Endometrial microvascular endothelial cells (primary cell): ENCODE data around the gene SLC9A1. TPM values are rescaled to one million over a fixed set of nuclear protein-coding genes. Genes with fewer than 3 reads are reported as not detected.

Experiments
- in situ Hi-C: cut with HindIII; loops from 2 replicates; pipeline ENCODE4 v1.10.0; 2017; ENCODE audit warnings: low sequenced_read_pairs, low pct_unique_long_range_greater_than_20kb; ENCODE audit errors: inconsistent ontology term
- total RNA-seq: library from RNA; depleted of rRNA; stranded (reverse); fragments of >200 nt; gene quantifications from one replicate; pipeline ENCODE4 v1.2.3, GENCODE V29; 2015; ENCODE audit errors: inconsistent ontology term

SLC9A1 gene
- total RNA-seq, 1 donor from 2014 or later, result 45.5 TPM

DNA sequence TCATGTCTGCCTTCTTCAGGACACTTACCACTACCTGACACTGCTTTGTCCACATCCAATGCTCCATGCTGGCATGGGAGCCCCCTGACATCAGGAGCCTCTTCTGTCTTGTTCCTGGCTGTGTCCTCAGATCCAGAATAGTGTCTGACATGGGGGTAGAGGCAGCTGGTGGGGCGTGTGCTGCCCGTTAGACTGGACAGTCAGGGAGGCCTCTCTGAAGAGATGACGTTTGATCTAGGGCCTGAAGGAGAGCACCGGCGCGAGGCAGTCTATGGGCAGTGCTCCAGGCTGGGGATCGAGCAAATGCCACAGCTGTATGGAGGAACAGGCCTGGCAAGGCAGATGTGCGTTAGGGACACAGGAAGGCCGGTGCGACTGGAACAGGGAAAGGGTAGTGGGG is 16.6 kb downstream of the SLC9A1 start:
- in situ Hi-C loops, result loop anchor here (25.0 kb wide), 1 partner anchor 99 kb away; the partner anchor contains the start of gene WDTC1

DNA sequence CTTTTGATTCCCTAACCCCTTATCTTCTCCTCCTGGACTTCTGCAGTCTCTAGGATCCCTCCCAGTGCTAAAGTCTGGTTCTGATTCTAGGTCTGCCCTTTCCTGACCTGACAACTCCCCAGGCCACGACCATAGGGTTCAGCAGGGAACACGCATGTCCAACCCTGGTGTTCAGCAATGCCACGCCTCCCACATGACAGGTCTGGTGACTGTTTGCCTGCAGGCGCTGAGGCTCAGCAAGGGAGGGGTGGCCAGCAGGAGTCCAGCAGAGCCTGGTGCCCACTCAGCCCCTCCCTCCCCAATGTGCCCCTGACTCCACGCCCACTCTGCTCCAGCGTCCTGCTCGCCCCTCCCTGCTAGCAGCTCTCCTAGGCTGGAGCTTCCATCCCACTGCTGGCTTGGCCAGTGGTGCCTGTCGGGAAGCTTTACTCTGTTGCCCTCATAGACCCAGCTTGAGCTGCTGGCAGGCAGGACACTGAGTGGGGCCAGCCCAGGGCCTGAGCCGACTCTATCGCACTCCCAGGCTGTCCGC is 17.3 kb downstream of the SLC9A1 start:
- in situ Hi-C loops, result loop anchor here (25.0 kb wide), 1 partner anchor 100 kb away; the partner anchor contains the start of gene WDTC1

DNA sequence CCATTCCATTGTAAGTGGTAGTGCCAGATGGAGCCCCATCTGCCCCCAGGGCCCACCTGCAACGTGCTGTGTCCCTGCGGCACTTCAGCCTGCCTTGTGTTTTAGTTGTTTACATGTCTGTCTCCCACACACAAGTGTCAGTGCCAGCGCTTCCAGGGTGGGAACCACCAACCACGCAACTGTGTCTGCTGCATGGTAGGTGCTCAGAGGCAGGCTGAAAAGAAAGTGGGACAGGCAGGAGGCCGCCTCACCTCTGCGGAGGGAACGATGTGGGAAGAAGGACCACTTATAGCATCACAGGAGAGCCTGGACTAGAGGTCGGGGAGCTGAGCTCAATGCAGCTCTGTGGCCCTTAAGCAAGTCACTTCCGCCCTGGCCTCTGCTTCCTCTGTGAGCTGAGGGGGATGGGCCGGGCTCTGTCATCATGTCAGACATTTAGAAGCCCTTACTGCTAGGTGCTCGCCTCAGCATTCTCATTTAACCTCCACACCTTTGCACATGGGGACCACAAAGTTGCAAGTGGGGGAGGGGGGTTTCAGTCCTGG is 17.9 kb downstream of the SLC9A1 start:
- in situ Hi-C loops, result loop anchor here (25.0 kb wide), 1 partner anchor 100 kb away; the partner anchor contains the start of gene WDTC1

DNA sequence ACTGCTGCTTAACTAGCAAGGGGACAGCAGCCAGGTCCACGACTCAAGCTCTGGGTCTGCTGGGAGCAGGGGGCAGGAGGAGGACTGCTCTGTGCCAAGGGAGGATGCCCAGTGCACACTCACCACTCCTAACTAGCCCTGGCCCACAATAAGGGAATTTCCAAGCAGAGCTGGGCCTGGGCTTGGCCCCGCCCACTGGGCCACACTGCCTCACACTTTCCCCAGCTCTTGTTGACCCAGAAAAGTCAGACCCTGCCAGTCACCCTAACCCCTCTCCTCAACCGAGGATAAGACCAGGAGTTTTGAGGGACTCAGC is 18.7 kb downstream of the SLC9A1 start:
- in situ Hi-C loops, result loop anchor here (25.0 kb wide), 1 partner anchor 101 kb away; the partner anchor contains the start of gene WDTC1

DNA sequence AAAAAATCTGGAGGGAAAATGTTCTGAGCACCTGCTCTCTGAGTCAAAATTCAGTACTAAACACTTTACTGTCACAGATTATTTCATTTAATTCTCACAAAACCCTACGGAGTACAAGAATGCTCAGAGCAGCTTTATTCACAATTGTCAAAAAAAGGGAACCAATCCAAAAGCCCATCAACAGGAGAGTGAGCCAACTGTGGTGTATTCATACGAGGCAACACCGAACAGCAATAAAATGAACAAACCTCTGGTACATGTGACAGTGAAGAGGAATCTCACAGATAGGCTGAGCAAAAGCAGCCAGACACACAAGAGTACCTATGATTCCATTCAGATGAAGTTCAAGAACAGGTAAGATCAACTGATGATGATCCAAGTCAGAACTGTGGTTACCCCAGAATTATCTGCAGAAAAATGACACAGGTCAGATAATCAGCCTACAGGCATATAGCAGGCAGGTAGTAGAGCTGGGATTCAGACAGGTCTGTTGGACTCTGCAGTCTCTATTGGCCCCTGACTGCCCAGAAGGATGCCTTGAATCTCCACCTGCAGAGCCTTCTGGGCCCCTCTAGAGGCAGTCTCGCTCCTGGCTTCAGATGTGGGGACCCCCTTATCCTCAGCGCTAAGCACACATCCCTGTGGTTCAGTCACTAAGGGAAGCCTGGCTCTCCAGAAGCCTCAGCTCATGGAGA is 19.2 kb downstream of the SLC9A1 start:
- in situ Hi-C loops, result loop anchor here (25.0 kb wide), 1 partner anchor 102 kb away; the partner anchor contains the start of gene WDTC1

DNA sequence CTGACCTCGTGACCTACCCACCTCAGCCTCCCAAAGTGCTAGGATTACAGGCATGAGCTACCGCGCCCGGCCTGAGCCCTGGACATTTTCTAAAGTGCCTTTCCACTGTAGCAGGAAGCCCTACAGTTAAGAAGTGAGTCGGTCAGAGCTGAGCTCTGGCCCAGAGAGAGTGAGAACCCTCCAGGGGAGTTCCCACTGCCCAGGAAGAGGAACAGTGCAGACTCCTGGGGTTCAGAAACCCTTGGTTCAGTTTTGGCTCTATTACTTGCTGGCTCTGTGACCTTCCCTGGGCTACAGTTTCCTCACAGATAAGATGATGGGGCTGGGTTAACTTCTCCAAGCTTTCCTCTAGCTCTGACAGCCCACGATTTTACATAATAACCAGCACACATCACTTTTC is 20.9 kb downstream of the SLC9A1 start:
- in situ Hi-C loops, result loop anchor here (25.0 kb wide), 1 partner anchor 103 kb away; the partner anchor contains the start of gene WDTC1

DNA sequence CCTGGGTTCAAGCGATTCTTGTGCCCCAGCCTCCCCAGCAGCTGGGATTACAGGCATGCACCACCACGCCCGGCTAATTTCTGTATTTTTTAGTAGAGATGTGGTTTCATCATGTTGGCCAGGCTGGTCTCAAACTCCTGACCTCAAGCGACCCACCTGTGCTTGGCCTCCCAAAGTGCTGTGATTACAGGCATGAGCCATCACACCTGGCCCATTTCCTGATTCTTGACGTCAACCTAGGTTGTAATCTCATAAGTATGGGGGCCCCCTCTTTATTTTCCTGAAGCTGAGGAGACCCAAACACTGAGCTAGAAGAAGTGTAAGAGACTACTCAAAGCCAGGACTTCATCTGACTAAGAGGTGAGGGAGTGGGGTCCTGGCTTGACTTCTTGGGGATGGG is 21.8 kb downstream of the SLC9A1 start:
- in situ Hi-C loops, result loop anchor here (25.0 kb wide), 1 partner anchor 104 kb away; the partner anchor contains the start of gene WDTC1

DNA sequence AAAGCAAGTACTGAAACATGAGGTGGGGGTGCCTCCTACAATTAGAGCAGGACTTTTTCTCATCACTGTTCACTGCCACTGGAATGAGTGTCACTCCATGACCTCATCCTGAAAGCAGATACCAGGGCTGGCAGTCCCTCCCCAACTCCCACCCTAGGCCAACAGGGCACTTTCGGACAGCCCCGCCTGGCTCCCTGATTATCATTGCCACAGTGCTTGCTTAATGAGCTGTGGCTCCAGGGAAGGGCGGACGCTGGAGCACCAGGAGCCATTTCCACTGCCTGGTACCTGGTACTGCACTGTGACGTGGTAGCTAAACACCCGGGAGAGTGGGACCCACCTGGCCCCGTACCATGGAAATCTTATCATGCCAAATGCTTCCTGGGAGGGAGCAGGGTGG is 22.3 kb downstream of the SLC9A1 start:
- in situ Hi-C loops, result loop anchor here (25.0 kb wide), 1 partner anchor 105 kb away; the partner anchor contains the start of gene WDTC1

DNA sequence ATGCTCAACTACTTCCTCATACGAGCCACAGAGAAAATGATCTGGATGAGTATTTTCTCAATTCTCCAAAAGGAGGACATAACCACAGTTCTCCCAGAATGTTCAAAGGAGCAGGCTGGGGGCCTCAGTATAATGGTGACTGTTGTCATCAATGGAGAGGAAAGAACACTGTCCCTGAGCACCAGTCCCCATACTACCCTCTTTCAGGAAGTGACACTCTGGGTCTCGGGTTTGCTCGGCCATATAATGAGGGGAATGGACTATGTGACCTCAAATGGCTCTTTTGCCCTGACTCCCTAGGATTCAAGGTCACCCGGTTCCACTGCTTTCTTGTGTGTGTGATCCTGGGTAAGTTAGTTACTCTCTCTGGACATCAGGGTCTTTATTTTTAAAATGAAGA is 22.8 kb downstream of the SLC9A1 start:
- in situ Hi-C loops, result loop anchor here (25.0 kb wide), 1 partner anchor 105 kb away; the partner anchor contains the start of gene WDTC1

DNA sequence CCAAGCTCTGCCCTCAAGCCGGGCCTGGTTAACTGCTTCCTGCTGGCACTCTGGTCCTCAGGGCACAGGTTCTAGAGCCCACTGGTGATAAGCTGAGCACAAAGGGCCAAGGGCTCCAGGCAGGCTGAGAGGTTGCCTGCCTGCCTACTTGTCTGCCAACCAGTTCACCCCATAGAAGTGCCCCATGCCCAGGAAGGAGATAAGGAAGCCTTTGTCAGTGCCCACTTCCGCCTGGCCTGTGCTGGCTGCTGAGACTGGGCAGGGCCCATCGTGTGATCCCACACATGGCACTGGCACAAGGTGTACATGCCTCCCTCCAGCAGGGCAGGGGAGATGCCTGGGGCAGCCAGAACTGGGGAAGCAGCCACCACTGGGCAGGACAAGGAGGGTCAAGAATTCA is 24.1 kb downstream of the SLC9A1 start:
- in situ Hi-C loops, result loop anchor here (25.0 kb wide), 1 partner anchor 107 kb away; the partner anchor contains the start of gene WDTC1

DNA sequence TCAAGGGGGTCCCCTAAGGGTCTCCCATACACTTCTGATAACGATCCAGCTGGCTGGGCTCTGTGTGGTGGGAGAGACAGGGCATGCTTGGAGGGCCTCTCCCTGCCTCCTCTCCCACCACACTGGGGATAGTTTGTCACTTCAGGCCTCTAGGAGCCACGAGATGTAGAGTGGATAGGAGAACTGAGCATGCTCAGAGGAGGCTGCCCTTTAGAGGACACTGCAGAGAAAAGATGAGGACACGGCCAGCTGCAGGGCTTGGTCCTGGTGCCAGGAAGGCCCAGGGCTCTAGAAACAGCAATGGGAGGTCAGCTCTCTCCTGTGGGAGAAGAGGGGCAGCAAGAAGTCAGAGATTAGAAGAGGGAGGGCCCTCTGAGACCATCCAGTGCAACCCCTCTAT is 25.7 kb downstream of the SLC9A1 start:
- in situ Hi-C loops, result loop anchor here (25.0 kb wide), 1 partner anchor 108 kb away; the partner anchor contains the start of gene WDTC1

DNA sequence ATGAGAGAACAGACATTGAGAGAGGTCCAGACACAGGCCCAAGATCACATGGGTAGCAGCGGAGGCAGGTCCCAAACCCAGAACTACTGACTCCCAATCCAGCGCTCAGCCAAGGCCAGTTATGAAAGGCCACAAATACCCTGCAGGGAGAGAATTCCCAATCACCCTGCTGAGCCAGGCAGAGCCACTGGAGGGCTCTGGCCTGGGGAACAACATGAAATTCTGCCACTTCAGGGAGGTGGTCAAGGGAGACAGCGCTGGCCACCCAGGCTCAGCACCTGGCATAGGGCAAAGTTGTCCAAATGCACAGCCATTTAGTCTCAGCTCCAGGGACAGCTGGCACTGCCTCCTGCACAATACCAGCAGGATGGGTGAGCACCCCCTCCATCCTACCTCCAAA is 27.5 kb downstream of the SLC9A1 start:
- in situ Hi-C loops, result loop anchor here (25.0 kb wide), 1 partner anchor 110 kb away; the partner anchor contains the start of gene WDTC1

DNA sequence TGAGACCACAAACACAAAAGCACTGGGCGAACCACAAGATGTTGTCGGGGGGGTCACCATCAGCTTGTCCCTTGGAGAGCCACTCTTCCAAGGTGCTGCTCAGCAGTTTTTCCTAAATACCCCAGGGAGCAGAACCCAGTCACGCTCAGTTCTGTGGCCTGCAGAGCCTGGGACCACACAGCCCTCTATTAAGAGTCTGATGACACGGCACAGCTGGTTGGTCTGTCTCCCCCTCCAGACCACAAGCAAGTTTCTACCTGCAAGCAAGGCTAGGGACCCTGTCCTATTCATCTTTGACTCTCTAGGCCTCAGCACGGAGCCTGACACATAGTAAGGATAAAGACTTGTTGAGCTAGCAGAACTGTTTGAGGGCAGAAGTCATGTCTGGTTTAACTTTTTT is 28.5 kb downstream of the SLC9A1 start:
- in situ Hi-C loops, result loop anchor here (25.0 kb wide), 1 partner anchor 111 kb away; the partner anchor contains the start of gene WDTC1

DNA sequence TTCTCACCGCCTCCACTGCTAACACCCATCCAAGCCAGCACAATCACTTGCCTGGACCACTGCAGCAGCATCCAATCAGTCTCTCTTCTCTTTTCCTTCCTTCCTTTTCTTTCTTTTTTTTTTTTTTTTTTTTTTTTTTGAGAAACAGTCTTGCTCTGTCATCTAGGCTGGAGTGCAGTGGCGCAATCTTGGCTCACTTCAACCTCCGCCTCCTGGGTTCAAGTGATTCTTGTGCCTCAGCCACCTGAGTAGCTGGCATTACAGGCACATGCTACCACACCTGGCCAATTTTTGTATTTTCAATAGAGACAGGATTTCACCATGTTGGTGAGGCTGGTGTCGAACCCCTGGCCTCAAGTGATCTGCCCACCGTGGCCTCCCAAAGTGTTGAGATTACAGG is 29.8 kb downstream of the SLC9A1 start:
- in situ Hi-C loops, result loop anchor here (25.0 kb wide), 1 partner anchor 112 kb away; the partner anchor contains the start of gene WDTC1

DNA sequence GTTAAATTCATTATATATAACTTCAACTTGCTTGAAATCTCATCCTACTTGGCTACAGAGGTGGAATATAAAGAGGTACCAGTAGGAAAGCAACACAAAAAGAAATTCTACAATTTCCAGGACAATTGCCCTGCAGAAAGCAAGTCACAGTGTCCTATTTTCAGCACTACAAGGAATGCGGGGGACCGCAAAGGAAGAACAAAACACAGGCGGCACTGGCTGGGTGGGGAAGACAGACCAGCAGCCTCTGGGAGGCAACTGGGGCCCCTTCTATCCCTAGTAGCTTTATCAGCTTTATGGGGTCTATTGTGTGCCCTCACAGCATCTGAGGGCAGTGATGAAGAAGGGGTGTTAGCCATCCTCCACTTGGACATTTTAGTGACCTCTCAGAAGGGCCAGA is 30.5 kb downstream of the SLC9A1 start:
- in situ Hi-C loops, result no loop called here

DNA sequence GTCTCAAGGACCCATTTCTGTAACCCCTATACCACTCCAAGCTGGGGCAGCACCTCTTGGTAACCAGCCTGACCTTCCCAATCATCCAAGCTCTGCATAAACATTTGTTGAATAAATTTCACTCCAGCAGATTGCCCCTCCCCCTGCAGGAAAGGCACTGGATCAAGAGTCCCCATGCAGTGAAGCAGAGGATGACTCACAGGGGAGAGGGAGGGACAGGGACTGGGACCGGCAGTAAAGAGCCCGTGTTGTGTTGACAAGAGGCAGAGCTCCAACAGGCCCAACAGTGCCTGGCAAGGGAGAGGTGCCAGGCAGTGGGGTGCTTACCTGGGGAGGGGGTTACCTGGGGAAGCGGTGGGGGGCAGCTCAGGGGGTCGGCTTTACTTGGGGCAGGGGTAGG is 32.3 kb downstream of the SLC9A1 start:
- in situ Hi-C loops, result no loop called here

DNA sequence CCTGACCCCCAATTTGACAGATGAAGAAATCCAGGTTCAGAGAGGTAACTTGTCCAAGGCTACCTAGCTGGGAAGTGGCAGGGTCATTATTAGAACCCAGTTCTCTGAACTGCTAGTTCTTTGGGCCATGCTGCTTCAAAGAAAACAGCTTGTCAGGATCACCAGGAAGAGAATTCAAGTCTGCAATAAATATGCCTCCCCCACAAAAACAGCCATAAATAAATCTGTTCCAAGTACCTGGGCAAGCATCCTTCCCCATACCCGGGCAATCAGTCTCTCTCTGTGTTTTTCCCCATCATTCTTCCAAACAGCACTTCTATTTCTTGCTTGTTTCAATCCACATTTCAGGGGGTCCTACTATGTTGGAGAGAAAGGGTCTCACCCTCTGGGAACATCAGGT is 34.1 kb downstream of the SLC9A1 start:
- in situ Hi-C loops, result no loop called here

DNA sequence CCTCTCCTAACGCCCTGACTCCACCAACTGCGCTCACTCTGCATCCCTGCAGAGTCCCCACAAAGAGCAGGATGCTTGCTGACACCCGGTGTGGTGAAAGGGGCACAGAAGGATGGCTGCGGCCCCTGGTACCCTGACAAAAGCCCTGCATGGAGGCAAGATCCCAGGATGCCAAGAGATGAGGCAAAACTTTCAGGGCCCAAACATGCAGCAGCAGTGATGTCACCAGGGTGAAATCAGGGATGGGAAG is 36.6 kb downstream of the SLC9A1 start:
- in situ Hi-C loops, result no loop called here

DNA sequence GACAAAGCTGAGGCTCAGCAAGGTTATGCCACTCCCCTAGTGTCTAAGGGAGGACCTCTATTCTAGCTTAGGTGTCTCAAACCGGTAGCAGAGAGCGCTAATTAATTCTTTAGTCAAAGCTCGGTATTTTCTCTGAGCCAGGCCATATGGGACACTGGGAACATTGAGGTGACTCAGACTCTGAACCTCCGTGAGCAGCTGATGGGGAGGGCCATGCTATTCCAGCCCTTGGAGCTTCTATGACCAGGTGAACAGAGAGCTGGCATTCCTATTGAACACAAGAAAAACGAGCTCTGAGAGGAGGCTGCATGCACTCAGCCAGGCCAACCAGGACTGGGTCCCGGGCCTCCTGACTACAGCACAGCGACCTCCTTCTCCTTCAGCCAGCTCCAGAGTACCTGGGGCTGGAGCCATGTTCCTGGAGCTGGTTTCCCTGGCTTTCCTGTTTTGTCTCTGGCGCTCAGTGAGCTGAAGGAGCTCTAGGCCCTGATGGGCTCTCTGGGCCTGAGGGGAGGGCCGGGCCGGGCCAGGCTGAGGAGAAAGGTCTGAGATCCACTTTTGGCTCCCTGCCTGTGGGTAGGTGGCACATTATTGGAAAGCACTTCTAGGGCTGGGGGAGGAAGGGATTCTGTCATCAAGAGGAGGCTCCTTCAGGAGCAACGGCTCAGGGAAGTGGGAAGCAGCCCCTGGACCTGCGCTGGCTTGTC is 37.0 kb downstream of the SLC9A1 start:
- in situ Hi-C loops, result no loop called here
